Transverse colon (tissue), 4 donors: ENCODE results near the gene MST1R.

ENCODE experiments used
- CTCF ChIP-seq, 5 experiments: fragments of 200-600 bp in 3 of 5; fragments of 450-650 bp in 2 of 5; sonication (generic) in 3 of 5; IDR thresholded peaks; 1 replicate in 2 of 5; 2 replicates in 3 of 5; pipeline ENCODE4 v1.5.1; 2016 to 2017; ENCODE audit warnings: antibody characterized with exemption in 5 of 5, inconsistent platforms in 3 of 5, mild to moderate bottlenecking in 2 of 5, moderate library complexity in 1 of 5
- POLR2A ChIP-seq: fragments of 450-650 bp; IDR thresholded peaks from one replicate; pipeline ENCODE4 v1.6.1; 2016; ENCODE audit warnings: antibody characterized with exemption, mild to moderate bottlenecking, moderate library complexity
- POLR2AphosphoS5 ChIP-seq, 3 donors: sonication (generic); formaldehyde crosslinking; IDR thresholded peaks; one replicate each; pipeline ENCODE4 v1.6.1; 2016; ENCODE audit warnings: antibody characterized with exemption in 3 of 3

GRCh38 chr3:49876567-49876966 lies 27.1 kb downstream of the MST1R start:
- no peak for TF ChIP-seq POLR2AphosphoS5 (IDR thresholded peaks at IDR 0.05)
- TF ChIP-seq CTCF (IDR thresholded peaks at IDR 0.05): no peak
- TF ChIP-seq POLR2A: no peak
